ENCODE measurements around the gene ST3GAL5. TPM values are rescaled to one million over a fixed set of nuclear protein-coding genes. Genes with fewer than 3 reads are reported as not detected.

ST3GAL5 gene
- total RNA-seq, 1 experiment from 2014 or later, result 5.9 TPM

DNA sequence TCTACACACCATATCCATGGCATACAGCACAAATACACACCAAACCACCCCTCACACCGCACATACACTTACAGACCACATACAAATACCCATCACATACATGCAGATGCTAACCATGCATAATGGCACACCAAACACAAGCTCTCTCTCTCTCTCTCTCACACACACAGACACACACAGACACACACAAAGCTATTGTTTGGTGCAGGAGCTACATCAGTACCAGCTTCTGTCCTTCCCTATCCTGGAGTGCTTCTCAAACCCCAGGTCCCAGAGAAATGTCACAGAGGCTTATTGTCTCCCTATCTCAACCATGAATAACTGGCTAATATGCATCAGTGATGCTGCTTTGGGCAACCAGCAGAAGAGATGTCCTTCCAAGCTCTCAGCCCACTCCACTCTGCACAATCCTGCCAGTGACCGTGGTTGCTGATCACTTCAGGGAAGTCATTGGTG, 36.5 kb upstream of the ST3GAL5 start:
- Histone ChIP-seq H2AFZ (no peak overlapping the region), H4K20me1 (ENCODE audit: insufficient read depth) (no peaks in the 10 kb centered on the region), H3K27ac (peak overlapping the region; percentile 59), H3K4me1 (replicated peaks; ENCODE audit: insufficient read depth) (peaks cover 80% of the 10 kb centered on the region), H3K4me3 (no peak overlapping the region), H3K79me2 (ENCODE audit: low read depth) (no peaks in the 10 kb centered on the region), H3K9me2 (ENCODE audit: insufficient read depth) (no peaks in the 10 kb centered on the region), H3K36me3 (ENCODE audit: low read depth) (no peaks in the 10 kb centered on the region), H3K4me2 (peak overlapping the region; percentile 35), H3F3A (ENCODE audit: insufficient read depth, low read depth) (peaks cover 48% of the 10 kb centered on the region), H3K9me3 (ENCODE audit: insufficient read depth, low read depth) (no peaks in the 10 kb centered on the region), H3K27me3 (ENCODE audit: insufficient read depth, low read depth) (no peaks in the 10 kb centered on the region)
- CTCF ChIA-PET, result no interaction called here
- no TSS peak for BruUV-seq (replicated peaks)
- TF ChIP-seq EZH2 (IDR thresholded peaks at IDR 0.05; ENCODE audit: low read depth), result no peak
- TF ChIP-seq, protein P1, sequence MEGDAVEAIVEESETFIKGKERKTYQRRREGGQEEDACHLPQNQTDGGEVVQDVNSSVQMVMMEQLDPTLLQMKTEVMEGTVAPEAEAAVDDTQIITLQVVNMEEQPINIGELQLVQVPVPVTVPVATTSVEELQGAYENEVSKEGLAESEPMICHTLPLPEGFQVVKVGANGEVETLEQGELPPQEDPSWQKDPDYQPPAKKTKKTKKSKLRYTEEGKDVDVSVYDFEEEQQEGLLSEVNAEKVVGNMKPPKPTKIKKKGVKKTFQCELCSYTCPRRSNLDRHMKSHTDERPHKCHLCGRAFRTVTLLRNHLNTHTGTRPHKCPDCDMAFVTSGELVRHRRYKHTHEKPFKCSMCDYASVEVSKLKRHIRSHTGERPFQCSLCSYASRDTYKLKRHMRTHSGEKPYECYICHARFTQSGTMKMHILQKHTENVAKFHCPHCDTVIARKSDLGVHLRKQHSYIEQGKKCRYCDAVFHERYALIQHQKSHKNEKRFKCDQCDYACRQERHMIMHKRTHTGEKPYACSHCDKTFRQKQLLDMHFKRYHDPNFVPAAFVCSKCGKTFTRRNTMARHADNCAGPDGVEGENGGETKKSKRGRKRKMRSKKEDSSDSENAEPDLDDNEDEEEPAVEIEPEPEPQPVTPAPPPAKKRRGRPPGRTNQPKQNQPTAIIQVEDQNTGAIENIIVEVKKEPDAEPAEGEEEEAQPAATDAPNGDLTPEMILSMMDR (conservative IDR thresholded peaks at IDR 0.05), result no peak
- intact Hi-C loops (cut with micrococcal nuclease; ENCODE audit: unreplicated experiment), result no loop called here
- POLR2A ChIA-PET (ENCODE audit: unreplicated experiment), result no interaction called here
- DNase-seq, result no peak

DNA sequence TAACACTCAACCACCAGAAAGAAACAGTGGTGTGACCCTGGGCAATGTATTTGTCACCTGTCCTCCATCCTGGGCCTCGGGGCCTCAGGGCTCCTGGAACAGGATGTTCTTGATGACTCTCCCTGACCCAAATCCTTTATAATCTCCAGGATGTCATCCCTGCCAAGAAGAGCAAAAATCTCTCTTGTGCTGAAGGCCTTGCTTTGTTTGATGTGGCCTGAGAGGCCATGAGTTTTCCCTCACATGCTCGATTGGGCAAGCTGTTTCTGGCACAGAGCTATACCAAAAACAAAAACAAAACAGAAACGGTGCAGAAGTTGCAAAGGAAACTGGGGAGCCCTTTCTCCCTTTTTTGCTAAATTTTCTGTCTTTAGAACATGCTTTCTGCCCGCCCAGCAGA, 35.7 kb upstream of the ST3GAL5 start:
- H3K9me2 ChIP-seq (ENCODE audit: insufficient read depth), result no peaks in the 10 kb centered on the region
- H3K36me3 ChIP-seq (ENCODE audit: low read depth), result no peaks in the 10 kb centered on the region
- POLR2A ChIA-PET (ENCODE audit: unreplicated experiment), result no interaction called here
- DNase-seq, result peak; percentile 17 to 91
- peak overlapping the region; percentile 59 for H3K27ac ChIP-seq
- no peak overlapping the region for H2AFZ ChIP-seq
- H3K9me3 ChIP-seq (ENCODE audit: insufficient read depth, low read depth), result no peaks in the 10 kb centered on the region
- no peaks in the 10 kb centered on the region for H3K27me3 ChIP-seq (ENCODE audit: insufficient read depth, low read depth)
- H4K20me1 ChIP-seq (ENCODE audit: insufficient read depth), result no peaks in the 10 kb centered on the region
- BruUV-seq (replicated peaks), result no TSS peak
- CTCF ChIA-PET, result interaction anchor here (0.7 kb wide), 1 partner anchor 24 kb away, joined by 7 read pairs; no protein-coding TSS in a partner anchor
- H3K4me1 ChIP-seq (replicated peaks; ENCODE audit: insufficient read depth), result peaks cover 72% of the 10 kb centered on the region
- TF ChIP-seq, protein P1 (conservative IDR thresholded peaks at IDR 0.05), result no peak
- TF ChIP-seq EZH2 (IDR thresholded peaks at IDR 0.05; ENCODE audit: low read depth), result no peak
- intact Hi-C loops (cut with micrococcal nuclease; ENCODE audit: unreplicated experiment), result no loop called here
- peak overlapping the region; percentile 35 for H3K4me2 ChIP-seq
- H3F3A ChIP-seq (ENCODE audit: insufficient read depth, low read depth), result peaks cover 55% of the 10 kb centered on the region
- H3K4me3 ChIP-seq, result no peak overlapping the region
- no peaks in the 10 kb centered on the region for H3K79me2 ChIP-seq (ENCODE audit: low read depth)

DNA sequence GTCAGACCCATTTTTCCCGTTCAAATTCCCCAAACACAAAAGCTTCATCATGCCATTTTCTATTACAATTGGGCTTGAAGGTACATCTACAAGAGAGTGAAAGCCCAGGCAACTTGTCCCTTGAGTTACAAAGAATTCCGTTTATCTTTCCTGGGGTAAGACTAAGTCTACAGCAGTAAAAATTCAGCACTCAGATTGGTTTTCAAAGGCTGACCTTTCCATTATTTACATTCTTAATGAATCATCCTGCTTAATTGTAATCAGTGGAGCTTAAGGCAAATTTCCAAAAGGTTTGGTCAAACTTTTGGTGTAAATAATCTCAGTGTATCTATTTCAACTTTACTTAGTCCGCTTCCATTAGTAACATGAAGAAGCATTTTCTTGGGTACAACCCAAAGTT, 33.4 kb upstream of the ST3GAL5 start:
- Histone ChIP-seq H3K36me3 (ENCODE audit: low read depth) (no peaks in the 10 kb centered on the region), H3K27ac (no peak overlapping the region), H3K9me3 (ENCODE audit: insufficient read depth, low read depth) (no peaks in the 10 kb centered on the region; the same call in 1 of the 2 replicates), H3K4me3 (no peak overlapping the region), H4K20me1 (ENCODE audit: insufficient read depth) (no peaks in the 10 kb centered on the region), H3K27me3 (ENCODE audit: insufficient read depth, low read depth) (no peaks in the 10 kb centered on the region), H3K9me2 (ENCODE audit: insufficient read depth) (no peaks in the 10 kb centered on the region), H3K79me2 (ENCODE audit: low read depth) (no peaks in the 10 kb centered on the region), H2AFZ (no peak overlapping the region), H3F3A (ENCODE audit: insufficient read depth, low read depth) (peaks cover 48% of the 10 kb centered on the region), H3K4me1 (replicated peaks; ENCODE audit: insufficient read depth) (peaks cover 67% of the 10 kb centered on the region), H3K4me2 (no peak overlapping the region; the same call in 1 of the 2 replicates)
- TF ChIP-seq, protein P1 (conservative IDR thresholded peaks at IDR 0.05), result no peak
- no peak for TF ChIP-seq EZH2 (IDR thresholded peaks at IDR 0.05; ENCODE audit: low read depth)
- intact Hi-C loops (cut with micrococcal nuclease; ENCODE audit: unreplicated experiment), result no loop called here
- no peak for DNase-seq
- no TSS peak for BruUV-seq (replicated peaks)
- ChIA-PET POLR2A (ENCODE audit: unreplicated experiment) (no interaction called here), CTCF (no interaction called here)
